Measurements from ENCODE around the gene RYR2.
"Not testable (repeated sequence)": the region's sequence is repeated elsewhere in the genome, so short reads cannot be mapped to it uniquely, and the experiment has no call there.

RYR2 gene

GRCh38 chr1:237115035-237115434 lies 73.1 kb downstream of the RYR2 start:
- in situ Hi-C loops (cut with MboI; ENCODE audit: low pct_unique_long_range_greater_than_20kb, low sequenced_read_pairs, unreplicated experiment) = no loop called here
- no peak for TF ChIP-seq CTCF (IDR thresholded peaks at IDR 0.05; ENCODE audit: extremely low read depth, insufficient read depth, missing control alignments)
- no peak for DNase-seq (ENCODE audit: low spot score)

GRCh38 chr1:237119091-237119490 lies 77.1 kb downstream of the RYR2 start:
- TF ChIP-seq CTCF (IDR thresholded peaks at IDR 0.05; ENCODE audit: extremely low read depth, insufficient read depth, missing control alignments) = no peak
- DNase-seq (ENCODE audit: low spot score) = no peak
- in situ Hi-C loops (cut with MboI; ENCODE audit: low pct_unique_long_range_greater_than_20kb, low sequenced_read_pairs, unreplicated experiment) = no loop called here

GRCh38 chr1:237120683-237121082 lies 78.7 kb downstream of the RYR2 start:
- no peak for DNase-seq (ENCODE audit: low spot score)
- in situ Hi-C loops (cut with MboI; ENCODE audit: low pct_unique_long_range_greater_than_20kb, low sequenced_read_pairs, unreplicated experiment) = no loop called here
- TF ChIP-seq CTCF (IDR thresholded peaks at IDR 0.05; ENCODE audit: extremely low read depth, insufficient read depth, missing control alignments) = no peak

- in situ Hi-C loops (cut with MboI; ENCODE audit: low pct_unique_long_range_greater_than_20kb, low sequenced_read_pairs, unreplicated experiment) = no loop called here
- peak; percentile 50 for TF ChIP-seq CTCF (IDR thresholded peaks at IDR 0.05; ENCODE audit: extremely low read depth, insufficient read depth, missing control alignments)
Observed at GRCh38 chr1:237124856-237125462, 83.0 kb downstream of the RYR2 start.

GRCh38 chr1:237126180-237126579 lies 84.2 kb downstream of the RYR2 start:
- in situ Hi-C loops (cut with MboI; ENCODE audit: low pct_unique_long_range_greater_than_20kb, low sequenced_read_pairs, unreplicated experiment) = no loop called here
- no peak for DNase-seq (ENCODE audit: low spot score)
- no peak for TF ChIP-seq CTCF (IDR thresholded peaks at IDR 0.05; ENCODE audit: extremely low read depth, insufficient read depth, missing control alignments)

More at GRCh38 chr1:237124856-237125462, 83.0 kb downstream of the RYR2 start:
- DNase-seq (ENCODE audit: low spot score) = peak; percentile 43

- DNase-seq (ENCODE audit: low spot score); in situ Hi-C loops (cut with MboI; ENCODE audit: low pct_unique_long_range_greater_than_20kb, low sequenced_read_pairs, unreplicated experiment): not testable (repeated sequence)
Observed at GRCh38 chr1:237127301-237127700, 85.3 kb downstream of the RYR2 start.

GRCh38 chr1:237133921-237134320 lies 91.9 kb downstream of the RYR2 start:
- DNase-seq (ENCODE audit: low spot score) = no peak
- no peak for TF ChIP-seq CTCF (IDR thresholded peaks at IDR 0.05; ENCODE audit: extremely low read depth, insufficient read depth, missing control alignments)
- in situ Hi-C loops (cut with MboI; ENCODE audit: low pct_unique_long_range_greater_than_20kb, low sequenced_read_pairs, unreplicated experiment) = no loop called here
